GM18505 (cell line): ENCODE results near the gene CAVIN4.

ENCODE experiments used
- ATAC-seq: cut with Tn5 transposase; IDR thresholded peaks from one replicate; pipeline ENCODE4 v1.9.1; 2021; ENCODE audit not compliant: unreplicated experiment
- POLR2A ChIP-seq: IDR thresholded peaks from 4 replicates; pipeline ENCODE4 v1.6.1; 2011; ENCODE audit warnings: borderline replicate concordance; ENCODE audit not compliant: insufficient read depth, insufficient read length; ENCODE audit errors: extremely low read depth

The CAVIN4 gene

GRCh38 chr9:100577776-100578448, at the start of gene CAVIN4:
CAVIN4 (plus strand) TSS chr9:100578079; CDS start chr9:100578144, 65 bp downstream.
- no peak for TF ChIP-seq POLR2A
- ATAC-seq, result no peak

- TF ChIP-seq POLR2A, result no peak
- ATAC-seq, result no peak
These were observed 43.5 kb upstream of the CAVIN4 start for GRCh38 chr9:100534401-100534800.

GRCh38 chr9:100540327-100540726, 37.6 kb upstream of the CAVIN4 start:
- no peak for TF ChIP-seq POLR2A
- ATAC-seq, result no peak

DNA sequence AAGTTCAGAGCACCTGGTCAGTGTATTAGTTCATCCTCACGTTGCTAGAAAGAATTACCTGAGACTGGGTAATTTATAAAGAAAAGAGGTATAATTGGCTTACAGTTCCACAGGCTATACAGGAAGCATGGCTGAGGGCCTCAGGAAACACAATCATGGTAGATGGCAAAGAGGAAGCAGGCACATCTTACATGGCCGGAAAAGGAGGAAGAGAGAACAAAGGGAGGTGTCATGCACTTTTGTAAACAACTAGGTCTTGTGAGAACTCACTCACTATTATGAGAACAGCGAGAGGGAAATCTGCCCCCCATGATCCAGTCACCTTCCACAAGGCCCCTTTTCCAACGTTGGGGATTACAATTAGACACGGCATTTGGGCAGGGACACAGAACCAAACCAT, 28.8 kb upstream of the CAVIN4 start:
- no peak for ATAC-seq
- TF ChIP-seq POLR2A, result no peak

DNA sequence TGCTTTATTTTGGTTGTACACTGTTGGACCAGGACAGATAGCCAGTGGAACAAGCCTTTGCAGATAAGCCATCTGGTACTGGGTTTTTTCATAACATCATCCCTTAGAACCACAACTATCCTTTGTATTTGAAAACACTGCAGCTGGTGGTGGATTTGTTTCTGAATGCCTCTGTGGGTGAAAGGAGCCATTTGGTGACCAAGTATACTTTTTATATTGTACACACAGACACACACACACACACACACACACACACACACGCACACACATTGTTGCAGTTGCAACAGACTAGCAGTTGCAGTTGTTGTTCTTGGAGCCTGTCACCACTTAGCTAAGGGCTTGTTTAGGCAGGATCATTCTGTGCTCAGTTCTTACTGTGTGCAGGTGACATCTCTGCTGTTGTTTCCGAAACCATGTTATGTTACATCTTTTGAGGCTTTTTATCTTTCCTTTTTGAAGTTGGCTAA, 22.9 kb upstream of the CAVIN4 start:
- peak; percentile 34 for ATAC-seq
- no peak for TF ChIP-seq POLR2A

DNA sequence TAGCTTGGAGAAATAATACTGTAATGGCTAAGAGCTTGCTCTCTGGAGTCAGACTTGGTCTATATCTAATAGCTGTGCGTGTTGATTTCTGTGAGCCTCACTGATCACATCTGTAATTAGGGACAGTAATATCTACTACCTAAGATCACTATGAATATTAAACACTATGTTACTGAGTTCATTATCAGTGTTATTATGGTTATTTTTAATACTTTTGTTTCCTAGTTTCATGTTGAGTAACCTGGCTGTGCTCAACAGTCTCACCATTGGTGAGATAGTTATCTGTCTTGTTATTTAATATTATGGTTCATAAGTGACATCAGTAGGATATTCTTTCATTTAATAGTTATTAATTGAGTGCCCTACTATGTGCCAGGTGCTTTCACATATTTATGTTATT, 22.4 kb upstream of the CAVIN4 start:
- TF ChIP-seq POLR2A, result no peak
- ATAC-seq, result peak; percentile 66

GRCh38 chr9:100557053-100557452, 20.8 kb upstream of the CAVIN4 start:
- no peak for ATAC-seq
- TF ChIP-seq POLR2A, result no peak

- ATAC-seq, result no peak
- no peak for TF ChIP-seq POLR2A
These were observed 16.6 kb upstream of the CAVIN4 start for GRCh38 chr9:100561256-100561655.

- ATAC-seq, result no peak
These were observed 10.0 kb upstream of the CAVIN4 start for GRCh38 chr9:100567856-100568255.

DNA sequence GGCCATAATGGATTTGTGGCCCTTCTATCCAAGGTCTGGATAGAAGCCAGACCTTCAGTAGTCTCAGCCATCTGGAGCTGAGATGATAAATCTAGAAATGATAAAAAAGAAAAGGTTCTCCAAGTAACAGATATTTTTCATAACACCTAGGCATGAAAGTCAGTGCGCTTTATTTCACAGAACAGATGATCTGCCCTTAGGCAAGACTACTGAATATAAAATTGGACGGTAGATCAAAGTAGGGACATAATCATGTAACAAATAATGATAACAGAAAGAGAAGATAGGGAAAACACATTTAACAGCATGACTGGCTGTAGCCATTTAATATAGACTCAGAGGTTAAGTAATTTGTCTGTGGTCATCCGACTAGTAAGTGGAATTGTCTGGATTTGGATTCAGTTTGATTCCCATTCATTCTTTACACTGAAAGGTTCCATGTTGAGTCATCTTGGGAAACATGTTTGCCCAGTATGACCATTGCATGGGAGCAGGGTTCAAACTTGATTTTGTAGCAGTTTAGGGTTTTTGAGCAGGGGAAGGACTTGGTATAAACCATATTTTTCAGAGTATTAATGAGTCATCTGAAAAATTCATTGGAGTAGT, 4.1 kb upstream of the CAVIN4 start:
- no peak for TF ChIP-seq POLR2A
- ATAC-seq, result no peak

More at GRCh38 chr9:100567856-100568255, 10.0 kb upstream of the CAVIN4 start:
- no peak for TF ChIP-seq POLR2A

DNA sequence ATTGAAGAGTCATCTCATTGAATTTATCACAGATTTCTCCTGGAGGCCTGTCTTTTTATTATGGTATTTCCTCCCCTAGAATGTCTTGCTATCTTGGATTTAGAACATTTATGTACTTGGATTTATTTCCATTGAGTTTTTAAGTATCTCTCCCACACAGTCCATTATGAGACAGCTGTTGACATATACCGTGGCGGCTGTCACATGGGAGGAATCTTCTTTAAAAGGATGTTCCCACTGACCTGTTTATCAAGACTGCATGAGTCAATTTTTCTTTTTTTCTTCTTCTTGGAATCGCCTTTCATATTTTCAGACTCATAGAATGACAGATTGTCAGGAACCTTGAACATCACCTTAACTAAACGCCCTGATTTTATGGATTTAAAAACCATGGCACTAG, 2.9 kb upstream of the CAVIN4 start:
- no peak for TF ChIP-seq POLR2A
- no peak for ATAC-seq

- ATAC-seq, result no peak
These were observed 2.0 kb upstream of the CAVIN4 start for GRCh38 chr9:100575765-100576386.

DNA sequence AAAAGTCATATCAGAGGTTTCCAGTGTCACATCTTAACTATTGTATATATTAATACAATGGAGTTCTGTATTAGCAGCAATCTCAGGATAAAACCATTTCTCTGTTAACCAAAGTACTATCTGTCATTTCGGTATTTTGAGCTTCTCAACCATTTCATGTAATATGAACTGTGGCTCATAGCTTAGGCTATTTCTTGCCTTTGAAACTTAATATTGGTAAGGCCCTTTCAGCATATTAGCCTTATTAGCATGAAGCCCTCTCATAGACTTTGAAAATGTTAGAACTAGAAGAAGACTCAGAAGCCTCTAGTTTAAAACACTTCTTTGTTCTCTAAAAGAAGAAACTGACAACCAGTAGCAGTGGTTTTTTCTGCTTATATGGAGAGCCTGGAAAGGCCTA, 731 bp downstream of the CAVIN4 start:
- ATAC-seq, result no peak
- no peak for TF ChIP-seq POLR2A

More at GRCh38 chr9:100575765-100576386, 2.0 kb upstream of the CAVIN4 start:
- no peak for TF ChIP-seq POLR2A

DNA sequence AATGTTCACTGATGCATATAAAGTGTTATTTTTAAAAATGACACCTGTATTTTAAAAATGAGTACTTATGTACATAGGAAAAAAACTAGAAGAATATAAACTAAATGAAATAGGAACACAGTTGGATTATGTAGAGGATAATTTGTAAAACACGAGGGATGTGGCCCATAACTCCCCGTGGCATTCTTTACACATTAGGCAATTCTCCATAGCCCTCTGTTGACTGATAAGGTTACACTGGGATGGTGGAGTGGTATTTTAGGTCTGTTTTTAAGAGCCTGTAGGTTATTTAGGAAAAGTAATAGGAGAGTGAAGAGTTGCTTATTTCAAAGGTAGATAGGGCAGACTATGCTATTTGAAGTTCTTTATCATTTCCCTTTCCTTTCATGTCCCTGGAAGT, 1.8 kb downstream of the CAVIN4 start:
- TF ChIP-seq POLR2A, result no peak
- no peak for ATAC-seq
